SKM-1 (cell line): ENCODE measurements around the gene ACP7.
"Not testable (repeated sequence)": the region's sequence is repeated elsewhere in the genome, so short reads cannot be mapped to it uniquely, and the experiment has no call there.

Experiments
- DNase-seq: peaks from one replicate; lab custom pipeline; 2025; ENCODE audit not compliant: unreplicated experiment; lab: John Stamatoyannopoulos, UW

ACP7 gene

GRCh38 chr19:39083983-39084731, at the start of gene ACP7:
Gene ACP7, plus strand, starts transcription at chr19:39084368. Its CDS starts 902 bp downstream, at chr19:39085270.
- DNase-seq, result no peak

GRCh38 chr19:39036581-39036980, 47.6 kb upstream of the ACP7 start:
- no peak for DNase-seq

- DNase-seq, result no peak
Measured at GRCh38 chr19:39037194-39037593, 47.0 kb upstream of the ACP7 start.

GRCh38 chr19:39038098-39038497, 46.1 kb upstream of the ACP7 start:
- DNase-seq, result no peak

GRCh38 chr19:39045506-39045905, 38.7 kb upstream of the ACP7 start:
- no peak for DNase-seq

- no peak for DNase-seq
Measured at GRCh38 chr19:39046037-39046821, 37.9 kb upstream of the ACP7 start.

- DNase-seq, result no peak
Measured at GRCh38 chr19:39047073-39047472, 37.1 kb upstream of the ACP7 start.

GRCh38 chr19:39052243-39052746, 31.9 kb upstream of the ACP7 start:
- DNase-seq, result no peak

GRCh38 chr19:39052846-39053245, 31.3 kb upstream of the ACP7 start:
- DNase-seq, result no peak

- DNase-seq, result no peak
Measured at GRCh38 chr19:39053276-39054090, 30.7 kb upstream of the ACP7 start.

- no peak for DNase-seq
Measured at GRCh38 chr19:39054091-39054470, 30.1 kb upstream of the ACP7 start.

GRCh38 chr19:39057615-39058014, 26.6 kb upstream of the ACP7 start:
- no peak for DNase-seq

GRCh38 chr19:39059302-39059701, 24.9 kb upstream of the ACP7 start:
- no peak for DNase-seq

GRCh38 chr19:39060171-39060570, 24.0 kb upstream of the ACP7 start:
- DNase-seq, result no peak

- no peak for DNase-seq
Measured at GRCh38 chr19:39064405-39064804, 19.8 kb upstream of the ACP7 start.

- DNase-seq, result no peak
Measured at GRCh38 chr19:39065928-39066327, 18.2 kb upstream of the ACP7 start.

- DNase-seq, result no peak
Measured at GRCh38 chr19:39067104-39067503, 17.1 kb upstream of the ACP7 start.

- DNase-seq, result not testable (repeated sequence)
Measured at GRCh38 chr19:39068259-39068658, 15.9 kb upstream of the ACP7 start.

- no peak for DNase-seq
Measured at GRCh38 chr19:39070888-39071287, 13.3 kb upstream of the ACP7 start.

GRCh38 chr19:39074205-39074692, 9.9 kb upstream of the ACP7 start:
- no peak for DNase-seq

- no peak for DNase-seq
Measured at GRCh38 chr19:39074942-39075341, 9.2 kb upstream of the ACP7 start.
